Coronary artery (tissue), 2 donors: ENCODE results near the gene DYNC1I1.

Source experiments
- DNase-seq: peaks from one replicate; pipeline ENCODE4 v3.0.0-alpha.2; 2017; ENCODE audit warnings: low spot score
- H3K27ac ChIP-seq, 2 donors: fragments of 200-600 bp; sonication (generic); one replicate each; pipeline ENCODE4 v1.5.1; 2016 to 2019
- H3K4me3 ChIP-seq: fragments of 200-600 bp; sonication (generic); 2 replicates; pipeline ENCODE4 v1.5.1; 2016; ENCODE audit warnings: mild to moderate bottlenecking, moderate library complexity
- TF ChIP-seq, protein P1 (sequence below): fragments of 200-600 bp; sonication (generic); IDR thresholded peaks from one replicate; pipeline ENCODE4 v1.5.1; 2019; ENCODE audit warnings: antibody characterized with exemption

DYNC1I1 gene

DNA sequence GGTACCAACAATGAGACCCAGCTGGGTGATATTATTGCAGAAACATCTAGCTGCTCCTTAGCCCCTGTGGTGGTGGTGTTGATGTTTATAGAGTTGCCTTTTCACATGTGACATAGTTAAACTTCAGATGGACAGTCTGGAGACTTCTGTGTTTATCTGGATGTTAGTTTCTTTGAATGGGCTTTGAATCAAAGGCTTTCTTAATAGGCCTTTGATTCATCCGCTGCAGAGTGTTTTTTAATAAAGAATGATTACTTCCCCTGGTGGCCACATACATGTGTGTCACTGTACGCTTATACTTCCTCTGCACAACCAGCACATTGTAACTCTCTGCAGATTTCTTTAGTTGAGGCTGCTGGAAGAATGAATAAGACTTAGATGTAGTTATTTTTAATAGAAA is 221.0 kb downstream of the DYNC1I1 start:
- TF ChIP-seq, protein P1, sequence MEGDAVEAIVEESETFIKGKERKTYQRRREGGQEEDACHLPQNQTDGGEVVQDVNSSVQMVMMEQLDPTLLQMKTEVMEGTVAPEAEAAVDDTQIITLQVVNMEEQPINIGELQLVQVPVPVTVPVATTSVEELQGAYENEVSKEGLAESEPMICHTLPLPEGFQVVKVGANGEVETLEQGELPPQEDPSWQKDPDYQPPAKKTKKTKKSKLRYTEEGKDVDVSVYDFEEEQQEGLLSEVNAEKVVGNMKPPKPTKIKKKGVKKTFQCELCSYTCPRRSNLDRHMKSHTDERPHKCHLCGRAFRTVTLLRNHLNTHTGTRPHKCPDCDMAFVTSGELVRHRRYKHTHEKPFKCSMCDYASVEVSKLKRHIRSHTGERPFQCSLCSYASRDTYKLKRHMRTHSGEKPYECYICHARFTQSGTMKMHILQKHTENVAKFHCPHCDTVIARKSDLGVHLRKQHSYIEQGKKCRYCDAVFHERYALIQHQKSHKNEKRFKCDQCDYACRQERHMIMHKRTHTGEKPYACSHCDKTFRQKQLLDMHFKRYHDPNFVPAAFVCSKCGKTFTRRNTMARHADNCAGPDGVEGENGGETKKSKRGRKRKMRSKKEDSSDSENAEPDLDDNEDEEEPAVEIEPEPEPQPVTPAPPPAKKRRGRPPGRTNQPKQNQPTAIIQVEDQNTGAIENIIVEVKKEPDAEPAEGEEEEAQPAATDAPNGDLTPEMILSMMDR, result no peak
- no peak for DNase-seq
- Histone ChIP-seq H3K4me3 (no peak overlapping the region), H3K27ac (no peak overlapping the region)

DNA sequence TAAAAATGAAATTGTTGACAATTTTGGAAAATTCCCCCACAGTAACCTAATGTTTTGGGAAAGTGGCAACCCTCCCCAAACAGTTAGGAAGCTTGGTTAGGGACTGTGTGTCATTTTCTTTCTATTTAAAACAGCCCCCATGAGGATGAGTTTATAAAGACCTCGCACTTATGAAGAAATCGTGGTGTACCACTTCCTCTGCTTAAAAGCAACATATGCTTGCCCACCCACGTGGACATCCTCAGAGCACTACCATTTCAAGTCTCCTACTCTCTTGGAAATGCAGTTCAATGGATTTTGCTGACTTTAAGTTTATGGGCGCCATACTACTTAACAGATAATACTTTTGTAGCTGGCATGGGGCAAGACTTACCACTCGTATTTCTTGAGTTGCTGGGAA is 223.8 kb downstream of the DYNC1I1 start:
- TF ChIP-seq, protein P1, result no peak
- no peak for DNase-seq

DNA sequence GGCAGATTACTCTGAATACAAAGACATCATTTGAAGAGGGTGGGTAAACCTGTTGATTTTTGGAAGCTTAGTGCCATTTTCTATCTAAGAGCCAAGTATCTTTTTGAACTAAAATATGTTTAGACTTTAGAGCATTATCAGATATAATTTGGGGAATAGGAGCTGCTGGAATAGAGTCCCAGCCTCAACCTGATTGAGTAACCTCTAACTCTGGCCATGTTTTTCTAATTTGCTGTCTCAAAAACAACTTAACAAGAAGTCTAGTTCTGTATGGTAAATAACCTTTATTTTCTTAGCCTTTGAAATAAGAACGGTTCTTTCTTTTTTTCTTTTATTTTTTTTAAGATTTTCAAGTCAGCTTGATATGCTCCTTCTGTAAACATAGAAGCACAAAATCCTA is 224.5 kb downstream of the DYNC1I1 start:
- TF ChIP-seq, protein P1, result no peak
- no peak overlapping the region for H3K27ac ChIP-seq
- no peak for DNase-seq

More for the DNA sequence above, 223.8 kb downstream of the DYNC1I1 start:
- Histone ChIP-seq H3K4me3 (no peak overlapping the region), H3K27ac (no peak overlapping the region)

DNA sequence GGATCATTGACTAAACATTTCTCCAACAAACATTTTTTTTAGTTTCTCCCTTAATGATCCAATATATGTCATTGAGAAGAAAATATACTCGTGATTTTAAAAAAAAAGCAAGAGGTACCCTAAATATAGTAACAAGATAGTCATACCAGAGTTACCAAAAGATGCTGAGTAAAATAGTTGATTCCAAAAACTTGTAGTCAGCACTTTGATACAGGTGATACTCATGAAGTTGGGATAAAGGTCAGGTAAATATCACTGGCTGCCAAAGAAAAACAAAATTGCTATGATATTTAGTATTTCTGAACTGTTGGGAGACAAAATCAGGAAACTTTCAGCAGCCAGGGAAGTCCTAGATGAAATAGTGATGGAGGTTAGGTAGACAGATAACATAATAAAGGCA is 225.3 kb downstream of the DYNC1I1 start:
- no peak for DNase-seq
- Histone ChIP-seq H3K4me3 (no peak overlapping the region), H3K27ac (no peak overlapping the region)
- TF ChIP-seq, protein P1, result no peak

More for the DNA sequence above, 224.5 kb downstream of the DYNC1I1 start:
- H3K4me3 ChIP-seq, result no peak overlapping the region

DNA sequence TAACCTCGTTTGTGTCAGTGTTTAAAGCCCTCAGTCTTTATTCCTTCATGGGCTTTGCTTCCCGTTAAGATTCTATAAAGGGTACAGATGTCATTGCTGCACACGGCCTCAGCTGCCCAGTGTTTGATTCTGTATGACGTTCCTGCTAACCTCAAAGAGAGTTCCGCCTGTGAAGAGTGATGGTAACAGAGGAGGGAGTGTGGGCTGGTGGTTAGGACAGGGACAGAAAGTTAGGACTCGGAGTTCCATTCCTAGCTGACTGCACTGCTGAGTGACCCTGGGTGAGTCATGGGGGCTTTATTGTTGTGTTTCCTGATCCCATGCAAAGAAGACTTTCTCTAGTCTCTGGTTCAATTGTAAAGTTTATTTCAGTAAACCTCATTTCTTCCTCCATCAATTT is 227.1 kb downstream of the DYNC1I1 start:
- TF ChIP-seq, protein P1, result no peak
- DNase-seq, result no peak
- Histone ChIP-seq H3K4me3 (no peak overlapping the region), H3K27ac (no peak overlapping the region)

DNA sequence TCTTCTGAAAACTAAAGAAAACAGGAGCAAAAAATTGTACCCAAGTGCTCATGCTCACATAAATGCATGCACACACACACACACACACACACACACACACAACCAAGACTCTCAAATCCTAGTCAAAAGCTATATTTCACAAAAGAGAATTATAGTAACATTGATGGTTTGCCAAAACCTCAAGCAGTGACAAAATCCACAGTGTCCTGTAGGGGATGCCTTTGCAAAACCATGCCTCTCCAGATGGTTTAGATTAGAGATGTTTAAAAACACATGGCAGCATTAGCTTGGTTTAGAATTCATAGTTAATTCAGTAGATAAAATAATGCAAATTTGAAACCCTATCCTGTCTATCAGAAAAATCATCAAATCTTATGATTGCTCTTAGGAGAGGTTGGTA is 232.2 kb downstream of the DYNC1I1 start:
- TF ChIP-seq, protein P1, result no peak
- Histone ChIP-seq H3K4me3 (no peak overlapping the region), H3K27ac (no peak overlapping the region)
- DNase-seq, result no peak

DNA sequence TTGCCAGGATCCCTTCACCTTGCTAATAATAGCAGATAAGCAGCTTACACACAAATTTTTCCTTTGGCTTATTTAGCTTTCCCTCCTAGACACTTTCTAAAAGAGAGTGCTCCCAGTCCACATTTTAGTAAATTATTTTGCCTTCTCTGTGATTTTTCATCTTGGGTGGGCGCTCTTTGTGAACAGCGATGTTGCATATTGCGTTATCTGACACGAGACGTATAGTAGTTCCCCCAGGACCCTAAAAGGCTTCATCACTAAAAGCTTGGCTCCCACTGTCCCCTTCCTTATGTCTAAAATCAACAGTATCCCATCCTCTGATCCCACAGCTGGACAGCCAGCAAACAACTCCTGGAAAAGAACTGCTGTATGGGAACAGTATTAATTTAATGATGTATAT is 232.9 kb downstream of the DYNC1I1 start:
- Histone ChIP-seq H3K4me3 (no peak overlapping the region), H3K27ac (no peak overlapping the region)
- TF ChIP-seq, protein P1, result no peak
- DNase-seq, result no peak
